Stimulated activated naive CD8-positive, alpha-beta T cell treated with anti-CD3 and anti-CD28 coated beads, Interleukin-15, amount 100 ng/mL, for 72 hours (primary cell): Measurements from ENCODE around the gene CCL17.
A peak's percentile ranks its signal among the peaks of the same experiment; 100 is the strongest.
"Not testable (repeated sequence)": the region's sequence is repeated elsewhere in the genome, so short reads cannot be mapped to it uniquely, and the experiment has no call there.

ENCODE experiments used
- ATAC-seq: fragments of 150-1000 bp; cut with Tn5 transposase; 2 replicates; pipeline ENCODE4 v1.10.0; 2021; ENCODE audit warnings: mild to moderate bottlenecking, moderate library complexity
- DNase-seq, 2 donors: peaks; one replicate each; pipeline ENCODE4 v3.0.0; 2021 to 2022
- H3K27ac Mint-ChIP-seq, 2 donors: one replicate each; pipeline ENCODE4 v1.8.0; 2022; ENCODE audit warnings: mild to moderate bottlenecking in 2 of 2, mixed read lengths in 2 of 2, moderate library complexity in 2 of 2
- H3K27me3 Mint-ChIP-seq: one replicate; pipeline ENCODE4 v1.8.0; 2022; ENCODE audit warnings: mixed read lengths
- H3K4me1 Mint-ChIP-seq: one replicate; pipeline ENCODE4 v1.8.0; 2022; ENCODE audit warnings: mild to moderate bottlenecking, mixed read lengths
- H3K4me3 Mint-ChIP-seq, 2 donors: one replicate each; pipeline ENCODE4 v1.8.0; 2022; ENCODE audit warnings: mild to moderate bottlenecking in 2 of 2, mixed read lengths in 2 of 2, moderate library complexity in 1 of 2
- H3K9me3 Mint-ChIP-seq, 2 donors: one replicate each; pipeline ENCODE4 v1.8.0; 2022; ENCODE audit warnings: mixed read lengths in 2 of 2

Gene CCL17

DNA sequence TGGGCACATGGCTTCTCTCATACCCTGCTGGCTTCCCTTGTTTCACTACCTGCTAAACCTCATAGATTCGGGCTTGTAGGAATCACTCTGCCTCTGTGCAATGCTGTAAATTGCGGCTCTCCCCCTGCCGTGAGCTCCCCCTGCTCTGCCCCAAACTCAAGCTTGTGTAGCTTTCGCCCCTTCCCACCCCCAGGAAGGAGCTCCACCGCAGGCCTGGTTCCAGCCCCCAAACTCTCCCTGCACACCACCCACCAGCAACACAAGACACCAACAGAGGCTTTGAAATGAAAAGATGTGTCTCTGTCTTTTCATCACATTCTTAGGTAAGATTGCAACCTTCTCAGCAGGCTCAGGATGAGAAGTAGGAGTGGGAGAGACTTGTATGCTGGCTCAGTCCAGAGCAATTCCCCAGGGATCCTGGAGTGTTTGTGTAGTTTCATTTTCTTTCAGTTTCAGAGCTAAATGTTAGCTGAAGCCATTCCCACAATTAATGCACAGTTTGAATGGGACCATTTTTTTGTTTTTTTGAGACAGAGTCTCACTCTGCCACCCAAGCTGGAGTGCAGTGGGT lies 18.1 kb upstream of the CCL17 start:
- ATAC-seq (no peak), DNase-seq (no peak)
- Mint-ChIP-seq H3K27ac (no peak overlapping the region), H3K4me1 (peaks cover 14% of the 10 kb centered on the region), H3K4me3 (no peak overlapping the region), H3K27me3 (no peaks in the 10 kb centered on the region), H3K9me3 (no peaks in the 10 kb centered on the region)

DNA sequence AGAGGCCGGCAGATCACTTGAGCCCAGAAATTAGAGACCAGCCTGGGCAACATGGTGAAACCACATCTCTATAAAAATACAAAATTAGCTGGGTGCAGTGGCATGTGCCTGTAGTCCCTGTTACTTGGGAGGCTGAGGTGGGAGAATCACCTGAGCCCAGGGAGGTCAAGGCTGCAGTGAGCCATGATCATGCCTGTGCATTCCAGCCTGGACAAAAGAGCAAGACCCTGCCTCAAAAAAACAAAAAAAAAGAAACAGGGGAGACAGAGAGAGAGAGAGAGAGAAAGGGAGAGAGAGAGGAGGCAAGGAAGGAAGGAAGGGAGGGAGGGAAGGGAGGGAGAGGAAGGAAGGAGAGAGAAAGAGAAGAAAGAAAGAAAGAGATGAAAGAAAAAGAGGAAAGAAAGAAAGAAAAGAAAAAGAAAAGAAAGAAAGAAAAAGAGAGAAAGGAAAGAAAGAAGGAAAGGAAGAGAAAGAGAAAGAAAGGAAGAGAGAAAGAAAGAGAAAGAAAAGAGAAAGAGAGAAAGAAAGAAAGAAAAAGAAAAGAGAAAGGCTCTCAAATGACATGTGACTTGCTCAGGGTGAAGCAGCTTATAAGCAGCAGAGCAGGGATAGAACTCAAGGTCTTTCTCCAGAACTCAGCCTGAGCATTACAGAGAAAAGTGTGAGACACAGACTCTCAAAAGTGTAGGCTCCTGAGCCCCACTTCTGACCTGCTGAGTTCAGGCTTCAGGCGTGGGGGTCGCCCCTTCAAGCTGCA lies 16.8 kb upstream of the CCL17 start:
- Mint-ChIP-seq H3K4me3 (no peak overlapping the region), H3K9me3 (no peaks in the 10 kb centered on the region), H3K27ac (peak overlapping the region in 1 of 2 donors; percentile 49), H3K27me3 (no peaks in the 10 kb centered on the region), H3K4me1 (peaks cover 9% of the 10 kb centered on the region)
- DNase-seq (no peak), ATAC-seq (peak; percentile 28)

- H3K9me3 Mint-ChIP-seq = no peaks in the 10 kb centered on the region
- H3K4me3 Mint-ChIP-seq = no peak overlapping the region
- H3K27me3 Mint-ChIP-seq = no peaks in the 10 kb centered on the region
- peak; percentile 40 for ATAC-seq
- no peak for DNase-seq
- H3K4me1 Mint-ChIP-seq = peaks cover 9% of the 10 kb centered on the region
- H3K27ac Mint-ChIP-seq = no peak overlapping the region
These were observed 16.0 kb upstream of the CCL17 start for GRCh38 chr16:57388359-57389086.

GRCh38 chr16:57389087-57389468 lies 15.5 kb upstream of the CCL17 start:
- ATAC-seq (no peak), DNase-seq (no peak)
- no peak overlapping the region for H3K4me3 Mint-ChIP-seq
- H3K27ac Mint-ChIP-seq = no peak overlapping the region
- no peaks in the 10 kb centered on the region for H3K27me3 Mint-ChIP-seq
- peaks cover 9% of the 10 kb centered on the region for H3K4me1 Mint-ChIP-seq
- no peaks in the 10 kb centered on the region for H3K9me3 Mint-ChIP-seq

DNA sequence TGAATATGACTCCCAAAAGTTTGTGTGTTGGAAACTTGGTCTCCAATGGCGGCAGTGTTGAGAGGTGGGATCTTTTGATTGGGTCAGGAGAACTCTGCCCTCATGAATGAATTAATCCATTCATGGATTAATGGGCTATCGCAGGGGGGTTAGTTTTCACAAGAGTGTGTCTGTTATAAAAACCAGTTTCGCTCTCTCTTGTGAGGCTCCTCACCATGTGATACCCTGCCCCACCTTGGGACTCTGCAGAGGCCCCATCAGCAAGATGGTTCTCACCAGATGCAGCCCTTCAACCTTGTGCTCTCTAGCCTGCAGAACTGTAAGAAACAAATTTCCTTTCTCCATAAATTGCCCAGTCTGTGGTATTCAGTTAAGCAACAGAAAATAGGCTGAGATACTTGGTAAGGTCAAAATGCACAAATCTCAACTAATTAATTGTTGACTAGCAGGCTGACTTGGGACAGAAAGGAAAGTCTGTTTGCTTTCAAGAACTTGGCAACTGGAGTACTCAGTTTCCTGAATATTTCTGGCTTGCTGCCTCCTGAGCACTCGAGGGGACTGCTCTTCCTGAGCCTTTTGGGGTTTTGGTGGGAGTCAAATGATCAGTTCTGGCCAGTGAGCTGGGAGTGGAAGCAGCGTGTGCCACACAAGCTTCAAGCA lies 13.8 kb upstream of the CCL17 start:
- ATAC-seq (no peak), DNase-seq (no peak)
- H3K4me1 Mint-ChIP-seq = peaks cover 9% of the 10 kb centered on the region
- no peaks in the 10 kb centered on the region for H3K27me3 Mint-ChIP-seq
- H3K9me3 Mint-ChIP-seq = no peaks in the 10 kb centered on the region
- H3K27ac Mint-ChIP-seq = no peak overlapping the region
- no peak overlapping the region for H3K4me3 Mint-ChIP-seq

DNA sequence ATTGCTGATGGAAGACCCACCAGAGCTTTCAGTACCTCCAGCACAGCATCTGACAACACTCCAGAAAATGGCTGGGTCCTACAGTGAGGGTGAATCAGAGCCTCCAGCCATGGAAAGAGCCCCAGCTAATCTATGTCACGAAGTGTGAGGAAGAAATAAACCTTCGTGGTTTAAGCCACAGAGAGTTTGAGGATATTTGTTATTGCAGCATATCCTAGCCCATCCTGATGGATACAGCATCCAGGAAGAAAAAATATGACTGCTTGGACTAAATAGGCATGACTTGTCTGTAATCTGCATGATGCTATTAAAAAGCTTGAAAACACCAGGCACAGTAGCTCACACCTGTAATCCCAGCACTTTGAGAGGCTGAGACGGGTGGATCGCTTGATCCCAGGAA lies 13.3 kb upstream of the CCL17 start:
- Mint-ChIP-seq H3K27me3 (no peaks in the 10 kb centered on the region), H3K4me1 (peaks cover 9% of the 10 kb centered on the region), H3K27ac (no peak overlapping the region), H3K9me3 (no peaks in the 10 kb centered on the region), H3K4me3 (no peak overlapping the region)
- DNase-seq (no peak), ATAC-seq (no peak)

DNA sequence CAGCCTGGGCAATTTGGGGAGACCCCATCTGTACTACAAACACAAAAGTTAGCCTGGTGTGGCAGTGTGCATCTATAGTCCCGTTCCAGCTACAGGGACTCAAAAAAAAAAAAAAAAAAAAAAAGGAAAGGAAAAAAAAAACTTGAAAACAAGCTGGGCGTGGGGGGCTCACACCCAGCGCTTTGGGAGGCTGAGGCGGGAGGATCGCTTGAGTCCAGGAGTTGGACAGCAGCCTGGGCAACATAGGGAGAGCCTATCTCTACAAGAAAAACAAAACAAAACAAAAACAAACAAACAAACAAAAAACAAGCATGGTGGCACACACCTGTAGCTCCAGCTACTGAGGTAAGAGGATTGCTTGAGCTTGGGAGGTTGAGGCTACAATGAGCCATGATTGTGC lies 12.9 kb upstream of the CCL17 start:
- Mint-ChIP-seq H3K4me1 (peaks cover 9% of the 10 kb centered on the region), H3K4me3 (no peak overlapping the region), H3K27me3 (no peaks in the 10 kb centered on the region), H3K27ac (no peak overlapping the region), H3K9me3 (no peaks in the 10 kb centered on the region)
- no peak for DNase-seq
- no peak for ATAC-seq

DNA sequence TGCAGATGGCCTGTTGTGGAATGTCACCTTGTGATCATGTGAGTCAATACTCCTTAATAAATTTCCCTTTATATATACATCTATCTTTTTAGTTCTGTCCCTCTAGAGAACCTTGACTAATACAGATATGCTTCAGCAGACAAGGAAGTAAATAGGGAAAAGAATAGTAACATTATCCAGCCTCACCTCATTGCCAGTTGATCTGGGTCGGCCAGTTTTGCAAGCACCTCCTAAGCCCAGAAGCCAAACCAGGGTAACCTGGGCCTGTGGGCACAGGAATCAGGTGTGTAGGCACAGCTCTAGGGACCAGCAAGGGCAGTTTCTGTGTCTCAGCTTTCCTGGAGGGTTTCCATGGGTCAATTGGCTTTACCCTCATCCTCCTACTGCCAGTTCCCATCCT lies 11.9 kb upstream of the CCL17 start:
- ATAC-seq = no peak
- Mint-ChIP-seq H3K27ac (no peak overlapping the region), H3K4me1 (peaks cover 9% of the 10 kb centered on the region), H3K9me3 (no peaks in the 10 kb centered on the region), H3K4me3 (no peak overlapping the region), H3K27me3 (no peaks in the 10 kb centered on the region)
- no peak for DNase-seq

GRCh38 chr16:57394444-57394843 lies 10.1 kb upstream of the CCL17 start:
- Mint-ChIP-seq H3K4me1 (no peaks in the 10 kb centered on the region), H3K9me3 (no peaks in the 10 kb centered on the region), H3K27me3 (no peaks in the 10 kb centered on the region), H3K4me3 (no peak overlapping the region), H3K27ac (no peak overlapping the region)
- no peak for ATAC-seq
- no peak for DNase-seq

- H3K4me1 Mint-ChIP-seq = no peaks in the 10 kb centered on the region
- H3K9me3 Mint-ChIP-seq = no peaks in the 10 kb centered on the region
- no peak for ATAC-seq
These were observed 9.5 kb upstream of the CCL17 start for GRCh38 chr16:57395026-57395425.

DNA sequence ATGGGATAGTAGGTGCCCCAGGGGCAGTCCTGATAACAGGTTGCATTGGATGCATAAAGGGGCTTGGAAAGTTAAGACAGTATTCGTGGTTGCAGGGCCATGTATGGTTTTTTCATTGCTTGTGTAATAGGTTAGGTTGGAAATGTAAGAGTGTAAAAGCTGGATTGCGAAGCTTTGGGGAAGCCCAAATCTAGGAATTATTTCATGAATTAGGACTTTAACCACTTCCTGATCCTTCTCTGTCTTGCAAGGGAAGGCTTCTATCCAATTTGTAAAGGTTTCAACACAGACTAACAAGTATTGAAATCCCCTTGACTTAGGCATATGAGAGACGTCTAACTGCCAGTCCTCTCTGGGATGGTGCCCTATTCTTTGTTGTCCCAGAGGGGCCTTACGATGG lies 7.8 kb upstream of the CCL17 start:
- no peaks in the 10 kb centered on the region for H3K27me3 Mint-ChIP-seq
- DNase-seq (no peak), ATAC-seq (no peak)
- no peaks in the 10 kb centered on the region for H3K9me3 Mint-ChIP-seq
- H3K27ac Mint-ChIP-seq = no peak overlapping the region
- no peaks in the 10 kb centered on the region for H3K4me1 Mint-ChIP-seq
- no peak overlapping the region for H3K4me3 Mint-ChIP-seq

More at GRCh38 chr16:57395026-57395425, 9.5 kb upstream of the CCL17 start:
- Mint-ChIP-seq H3K27me3 (no peaks in the 10 kb centered on the region), H3K4me3 (no peak overlapping the region), H3K27ac (no peak overlapping the region)
- no peak for DNase-seq

GRCh38 chr16:57397493-57397892 lies 7.1 kb upstream of the CCL17 start:
- not testable (repeated sequence) for H3K27ac Mint-ChIP-seq, ATAC-seq, H3K9me3 Mint-ChIP-seq, H3K4me3 Mint-ChIP-seq, H3K27me3 Mint-ChIP-seq, DNase-seq, H3K4me1 Mint-ChIP-seq

- H3K4me3 Mint-ChIP-seq = no peak overlapping the region
- DNase-seq (no peak), ATAC-seq (no peak)
- peaks cover 8% of the 10 kb centered on the region for H3K27me3 Mint-ChIP-seq
- peaks cover 15% of the 10 kb centered on the region for H3K4me1 Mint-ChIP-seq
- no peak overlapping the region for H3K27ac Mint-ChIP-seq
- no peaks in the 10 kb centered on the region for H3K9me3 Mint-ChIP-seq
These were observed 2.5 kb upstream of the CCL17 start for GRCh38 chr16:57401943-57402640.

GRCh38 chr16:57405097-57405496 lies 530 bp downstream of the CCL17 start:
- Mint-ChIP-seq H3K27ac (peak overlapping the region in 1 of 2 donors; percentile 59), H3K27me3 (peaks cover 8% of the 10 kb centered on the region)
- ATAC-seq = no peak

DNA sequence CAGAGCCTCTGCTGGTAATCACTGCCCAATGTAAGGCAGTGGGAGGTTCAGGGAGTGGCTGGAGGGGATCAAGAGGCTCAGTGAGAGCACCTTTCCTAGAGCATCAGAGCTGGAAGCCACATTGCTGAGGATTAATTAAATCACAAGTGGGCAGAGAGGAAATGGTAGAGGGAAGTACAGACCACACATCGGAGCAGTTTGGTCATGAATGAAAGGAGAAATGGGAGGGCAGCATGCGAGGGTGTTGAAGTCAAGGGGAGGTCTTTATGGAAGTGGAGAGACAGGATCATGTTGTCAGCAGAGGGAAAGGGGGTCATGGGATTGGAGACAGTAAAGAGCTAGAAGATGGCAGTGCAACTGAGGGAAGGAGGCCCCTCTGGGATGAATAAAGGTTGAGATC lies 2.3 kb downstream of the CCL17 start:
- H3K27ac Mint-ChIP-seq = no peak overlapping the region
- peaks cover 8% of the 10 kb centered on the region for H3K27me3 Mint-ChIP-seq
- ATAC-seq = no peak
- H3K9me3 Mint-ChIP-seq = no peaks in the 10 kb centered on the region
- no peak for DNase-seq
- H3K4me1 Mint-ChIP-seq = peaks cover 15% of the 10 kb centered on the region
- H3K4me3 Mint-ChIP-seq = no peak overlapping the region

More at GRCh38 chr16:57405097-57405496, 530 bp downstream of the CCL17 start:
- DNase-seq = no peak
- Mint-ChIP-seq H3K4me1 (peaks cover 15% of the 10 kb centered on the region), H3K4me3 (no peak overlapping the region), H3K9me3 (no peaks in the 10 kb centered on the region)
